Muscle layer of duodenum (tissue), 2 donors: Measurements from ENCODE around the gene CAPZA1.

Experiments
- H3K27ac ChIP-seq: one replicate; pipeline ENCODE4 v1.7.0; 2013; ENCODE audit warnings: mild to moderate bottlenecking, low read length
- H3K27me3 ChIP-seq: one replicate; pipeline ENCODE4 v1.7.0; 2013; ENCODE audit warnings: low read depth, mild to moderate bottlenecking, control low read depth, low read length
- H3K36me3 ChIP-seq, 2 donors: one replicate each; pipeline ENCODE4 v1.7.0; 2013; ENCODE audit warnings: low read length in 2 of 2, control low read depth in 1 of 2, mild to moderate bottlenecking in 1 of 2; ENCODE audit not compliant: insufficient read depth in 2 of 2, control insufficient read depth in 1 of 2
- H3K4me1 ChIP-seq, 2 donors: one replicate each; pipeline ENCODE4 v1.7.0; 2013; ENCODE audit warnings: low read length in 2 of 2, mild to moderate bottlenecking in 2 of 2, control low read depth in 1 of 2, moderate library complexity in 1 of 2; ENCODE audit not compliant: insufficient read depth in 2 of 2, control insufficient read depth in 1 of 2
- H3K4me3 ChIP-seq, 2 donors: one replicate each; pipeline ENCODE4 v1.7.0; 2013; ENCODE audit warnings: low read length in 2 of 2, low read depth in 1 of 2, mild to moderate bottlenecking in 1 of 2
- H3K9me3 ChIP-seq, 2 donors: one replicate each; pipeline ENCODE4 v1.7.0; 2013; ENCODE audit warnings: low read length in 2 of 2, control low read depth in 1 of 2, mild to moderate bottlenecking in 1 of 2; ENCODE audit not compliant: control insufficient read depth in 1 of 2
- donor health status: healthy.

The CAPZA1 gene

DNA sequence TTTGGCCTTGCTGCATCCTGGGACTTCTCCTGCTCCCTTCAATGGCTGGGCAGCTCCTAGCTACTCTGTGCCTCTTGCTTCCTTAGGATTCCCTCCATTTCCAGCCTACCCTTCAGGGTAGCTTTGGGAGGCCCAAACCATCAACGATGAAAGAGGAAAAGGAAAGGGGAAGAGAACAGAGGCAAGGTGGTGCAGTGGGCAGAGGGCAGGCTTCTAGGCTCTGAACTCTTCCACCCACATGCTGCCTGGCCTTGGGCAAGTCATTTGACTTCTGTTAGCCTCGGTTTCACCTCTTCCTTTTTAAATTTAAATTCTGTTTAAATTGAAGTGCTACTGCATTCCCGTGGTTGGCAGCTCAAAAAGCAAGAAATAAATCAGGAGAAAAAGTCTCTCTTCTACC, 101.2 kb downstream of the CAPZA1 start:
- no peaks in the 10 kb centered on the region for H3K9me3 ChIP-seq
- H3K27ac ChIP-seq = no peak overlapping the region
- peaks cover 3% of the 10 kb centered on the region for H3K27me3 ChIP-seq
- no peaks in the 10 kb centered on the region for H3K36me3 ChIP-seq
- no peak overlapping the region for H3K4me3 ChIP-seq
- peaks cover 0 to 17% of the 10 kb centered on the region in 2 donors for H3K4me1 ChIP-seq
